GM18517 (cell line): Measurements from ENCODE around the gene GNB3.

Source experiments
- ATAC-seq: cut with Tn5 transposase; IDR thresholded peaks from one replicate; pipeline ENCODE4 v1.9.1; 2021; ENCODE audit warnings: mild to moderate bottlenecking, moderate library complexity; ENCODE audit not compliant: unreplicated experiment

The GNB3 gene

GRCh38 chr12:6823182-6824084 lies 17.3 kb upstream of the GNB3 start:
- no peak for ATAC-seq

DNA sequence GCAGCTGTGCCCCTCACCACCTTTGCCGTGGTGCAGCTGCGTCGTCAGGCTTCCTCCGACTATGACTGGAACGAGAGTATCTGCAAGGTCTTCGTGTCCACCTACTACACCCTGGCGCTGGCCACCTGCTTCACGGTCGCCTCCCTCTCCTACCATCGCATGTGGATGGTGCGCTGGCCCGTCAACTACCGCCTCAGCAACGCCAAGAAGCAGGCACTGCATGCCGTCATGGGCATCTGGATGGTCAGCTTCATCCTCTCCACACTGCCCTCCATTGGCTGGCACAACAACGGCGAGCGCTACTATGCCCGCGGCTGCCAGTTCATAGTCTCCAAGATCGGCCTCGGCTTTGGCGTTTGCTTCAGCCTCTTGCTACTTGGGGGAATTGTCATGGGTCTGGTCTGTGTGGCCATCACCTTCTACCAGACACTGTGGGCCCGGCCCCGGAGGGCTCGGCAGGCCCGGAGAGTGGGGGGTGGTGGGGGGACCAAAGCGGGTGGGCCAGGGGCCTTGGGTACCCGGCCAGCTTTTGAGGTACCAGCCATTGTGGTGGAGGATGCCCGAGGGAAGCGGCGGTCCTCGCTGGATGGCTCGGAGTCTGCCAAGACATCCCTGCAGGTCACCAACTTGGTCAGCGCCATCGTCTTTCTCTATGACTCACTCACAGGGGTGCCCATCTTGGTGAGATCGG lies 16.5 kb upstream of the GNB3 start:
- ATAC-seq = no peak

DNA sequence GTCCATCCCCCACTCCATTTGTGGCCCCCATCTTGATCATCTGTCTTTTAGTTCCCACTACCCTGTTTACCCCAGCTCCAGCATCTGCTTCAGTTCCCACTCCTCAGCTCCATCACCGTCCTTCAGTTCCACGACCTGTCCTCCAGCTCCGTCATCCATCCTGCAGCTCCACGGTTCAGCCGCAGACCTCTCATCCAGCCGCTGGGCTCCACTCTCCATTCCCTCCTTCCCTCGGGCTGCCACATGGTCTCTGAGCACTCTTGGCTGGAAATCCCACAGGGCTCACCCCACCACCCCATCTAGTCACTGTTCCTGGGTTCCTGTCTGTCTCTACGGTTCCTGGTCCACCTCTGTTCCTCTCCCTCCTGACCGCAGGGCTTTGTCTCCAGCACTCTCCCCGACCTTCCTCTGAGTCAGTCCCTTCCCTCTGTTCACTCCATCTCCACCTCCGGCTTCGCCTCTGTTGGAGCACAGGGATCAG lies 15.8 kb upstream of the GNB3 start:
- no peak for ATAC-seq

DNA sequence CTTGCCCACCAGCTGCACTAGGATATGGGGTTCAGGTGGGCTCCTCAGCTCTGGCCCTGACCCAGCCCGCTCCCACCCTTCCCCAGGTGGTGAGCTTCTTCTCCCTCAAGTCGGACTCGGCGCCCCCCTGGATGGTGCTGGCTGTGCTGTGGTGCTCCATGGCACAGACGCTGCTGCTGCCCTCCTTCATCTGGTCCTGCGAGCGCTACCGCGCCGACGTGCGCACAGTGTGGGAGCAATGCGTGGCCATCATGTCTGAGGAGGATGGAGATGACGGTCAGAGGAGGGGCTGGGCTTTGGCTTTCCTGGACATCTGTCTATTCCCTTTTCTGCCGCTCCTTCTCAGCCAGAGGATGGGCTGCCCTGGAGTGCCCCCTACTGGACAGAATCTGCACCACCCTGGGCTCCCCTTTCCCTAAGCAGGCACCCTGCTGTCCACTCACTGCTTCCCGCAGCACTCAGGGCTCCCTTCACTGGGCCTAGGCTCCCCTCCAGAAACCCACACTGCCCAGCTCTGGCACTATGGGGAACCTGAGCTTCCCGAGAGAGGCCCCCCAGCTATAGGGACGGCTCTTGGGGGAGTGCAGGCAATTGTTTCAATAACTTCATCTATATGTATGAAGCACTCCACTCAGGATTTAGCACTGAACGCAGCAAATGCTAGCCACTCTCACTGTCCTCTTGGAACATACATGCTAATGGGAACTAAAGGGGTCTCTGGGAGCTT lies 15.2 kb upstream of the GNB3 start:
- ATAC-seq = no peak

- no peak for ATAC-seq
These were observed 14.5 kb upstream of the GNB3 start for GRCh38 chr12:6826125-6826733.

DNA sequence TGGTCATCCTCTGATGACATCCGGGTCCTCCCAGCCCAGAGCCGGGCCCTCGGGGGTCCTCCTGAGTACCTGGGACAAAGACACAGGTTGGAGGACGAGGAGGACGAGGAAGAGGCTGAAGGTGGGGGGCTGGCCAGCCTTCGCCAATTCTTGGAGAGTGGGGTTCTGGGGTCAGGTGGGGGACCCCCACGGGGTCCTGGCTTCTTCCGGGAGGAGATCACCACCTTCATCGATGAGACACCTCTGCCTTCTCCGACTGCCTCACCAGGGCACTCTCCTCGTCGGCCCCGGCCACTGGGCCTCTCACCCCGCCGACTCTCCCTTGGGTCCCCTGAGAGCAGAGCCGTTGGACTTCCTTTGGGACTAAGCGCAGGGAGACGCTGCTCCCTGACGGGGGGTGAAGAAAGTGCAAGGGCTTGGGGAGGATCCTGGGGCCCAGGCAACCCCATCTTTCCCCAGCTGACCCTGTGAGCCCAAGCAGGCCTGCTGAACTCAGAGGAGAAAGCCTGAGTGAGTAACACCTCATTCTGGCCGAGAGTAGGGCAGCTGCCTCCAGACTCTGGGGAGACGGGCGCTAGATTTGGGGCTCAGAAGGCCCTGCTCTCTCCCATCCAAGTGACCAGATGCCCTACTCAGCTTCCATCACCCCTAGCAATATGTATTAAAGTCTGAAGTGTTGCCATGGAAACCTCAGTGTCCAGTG lies 13.8 kb upstream of the GNB3 start:
- no peak for ATAC-seq

DNA sequence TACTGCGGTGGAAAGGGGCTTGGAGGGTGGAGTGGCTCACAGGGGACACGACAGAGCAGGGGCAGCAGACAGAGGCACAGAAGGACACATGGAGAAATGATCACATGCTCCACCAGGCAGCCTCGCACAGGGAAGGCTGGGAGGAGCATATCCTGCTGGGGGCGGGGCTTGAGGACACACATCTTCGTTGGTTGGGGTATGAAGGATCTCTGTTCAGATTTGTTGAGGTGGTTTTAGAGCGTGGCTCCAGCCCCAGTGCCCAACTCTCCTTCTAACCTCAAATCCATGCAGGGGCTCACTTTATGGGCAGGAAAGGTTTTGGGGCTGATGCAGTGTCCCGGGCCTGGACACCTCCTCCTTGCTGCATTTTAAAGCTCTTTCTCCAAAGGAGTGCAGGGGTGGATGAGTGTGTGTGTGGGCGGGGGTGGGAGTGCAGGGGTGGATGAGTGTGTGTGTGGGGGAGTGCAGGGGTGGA lies 13.3 kb upstream of the GNB3 start:
- ATAC-seq = no peak

DNA sequence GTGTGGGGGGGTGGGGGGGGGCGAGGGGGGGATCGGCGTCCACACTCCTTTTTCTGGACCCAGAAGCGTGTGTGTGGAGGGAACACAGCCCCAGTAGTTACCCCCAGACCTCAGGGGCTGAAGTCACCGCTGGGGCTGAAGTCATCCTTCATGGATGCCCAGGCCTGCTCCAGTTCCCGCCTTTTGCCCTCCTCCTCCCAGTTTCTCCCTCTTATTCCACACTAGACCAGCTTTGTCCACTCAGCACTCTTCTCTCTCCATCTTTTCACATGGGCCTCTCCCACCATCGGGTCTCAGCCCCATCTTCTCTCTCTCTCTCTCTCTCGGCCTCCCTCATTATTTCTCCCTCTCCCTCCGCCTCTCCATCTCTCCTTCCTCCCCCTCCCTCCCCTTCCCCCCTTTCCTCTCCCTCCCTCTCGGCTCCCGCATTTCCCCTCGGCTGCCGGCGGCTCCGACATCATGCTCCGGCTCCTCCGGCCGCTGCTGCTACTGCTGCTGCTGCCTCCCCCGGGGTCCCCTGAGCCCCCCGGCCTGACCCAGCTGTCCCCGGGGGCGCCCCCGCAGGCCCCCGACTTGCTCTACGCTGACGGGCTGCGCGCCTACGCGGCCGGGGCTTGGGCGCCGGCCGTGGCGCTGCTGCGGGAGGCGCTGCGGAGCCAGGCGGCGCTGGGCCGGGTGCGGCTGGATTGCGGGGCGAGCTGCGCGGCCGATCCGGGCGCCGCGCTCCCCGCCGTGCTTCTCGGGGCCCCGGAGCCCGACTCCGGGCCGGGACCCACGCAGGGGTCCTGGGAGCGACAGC lies 12.5 kb upstream of the GNB3 start, which contains the start of gene P3H3:
P3H3 (plus strand) TSS at position 426 of the 799 bp plus-strand sequence; CDS start at position 460, 34 bp downstream.
- no peak for ATAC-seq

- ATAC-seq = no peak
These were observed 11.8 kb upstream of the GNB3 start for GRCh38 chr12:6828781-6829535.

DNA sequence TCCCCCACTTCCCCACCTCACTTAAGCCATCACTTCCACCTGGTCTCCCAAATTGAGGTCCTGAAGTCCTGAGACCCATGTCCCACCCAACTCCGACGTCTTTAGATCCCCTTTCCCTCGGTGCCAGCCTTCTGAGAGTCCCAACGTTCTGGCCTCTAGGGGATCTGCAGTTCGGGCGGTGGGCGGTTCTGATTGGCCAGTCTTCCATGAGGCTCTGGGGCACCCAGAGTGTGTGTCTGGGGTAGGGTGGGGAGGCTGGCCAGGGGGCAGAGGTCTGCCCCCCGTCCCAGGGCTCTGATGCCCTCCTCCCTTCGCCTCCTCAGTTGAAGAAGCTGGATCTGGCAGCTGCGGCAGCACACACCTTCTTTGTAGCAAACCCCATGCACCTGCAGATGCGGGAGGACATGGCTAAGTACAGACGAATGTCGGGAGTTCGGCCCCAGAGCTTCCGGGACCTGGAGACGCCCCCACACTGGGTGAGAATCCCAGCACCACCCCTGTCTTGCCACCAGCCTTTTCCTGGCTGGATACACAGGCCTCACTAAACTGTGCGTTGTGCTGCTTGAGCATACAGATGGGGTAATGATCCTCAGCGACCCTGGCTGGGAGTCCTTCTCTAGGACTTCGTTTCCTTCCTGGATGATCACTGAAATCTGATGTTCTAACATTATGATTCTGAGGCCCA lies 11.0 kb upstream of the GNB3 start:
- ATAC-seq = no peak

DNA sequence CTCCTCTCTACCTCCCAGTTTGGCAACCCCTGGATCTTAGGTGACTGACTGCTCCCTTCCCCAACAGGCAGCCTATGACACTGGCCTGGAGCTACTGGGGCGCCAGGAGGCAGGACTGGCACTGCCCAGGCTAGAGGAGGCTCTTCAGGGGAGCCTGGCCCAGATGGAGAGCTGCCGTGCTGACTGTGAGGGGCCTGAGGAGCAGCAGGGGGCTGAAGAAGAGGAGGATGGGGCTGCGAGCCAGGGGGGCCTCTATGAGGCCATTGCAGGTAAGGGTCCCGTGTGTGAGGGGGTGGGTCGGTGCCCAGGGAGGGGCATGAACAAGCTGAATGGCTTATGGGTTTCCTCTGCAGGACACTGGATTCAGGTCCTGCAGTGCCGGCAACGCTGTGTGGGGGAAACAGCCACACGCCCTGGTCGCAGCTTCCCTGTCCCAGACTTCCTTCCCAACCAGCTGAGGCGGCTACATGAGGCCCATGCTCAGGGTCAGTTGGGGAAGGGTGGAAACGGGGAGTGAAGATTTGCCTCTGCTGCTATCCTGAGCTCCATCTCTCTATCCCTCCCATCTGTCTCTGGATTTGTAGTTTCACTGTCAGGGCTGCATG lies 10.3 kb upstream of the GNB3 start:
- ATAC-seq = no peak

DNA sequence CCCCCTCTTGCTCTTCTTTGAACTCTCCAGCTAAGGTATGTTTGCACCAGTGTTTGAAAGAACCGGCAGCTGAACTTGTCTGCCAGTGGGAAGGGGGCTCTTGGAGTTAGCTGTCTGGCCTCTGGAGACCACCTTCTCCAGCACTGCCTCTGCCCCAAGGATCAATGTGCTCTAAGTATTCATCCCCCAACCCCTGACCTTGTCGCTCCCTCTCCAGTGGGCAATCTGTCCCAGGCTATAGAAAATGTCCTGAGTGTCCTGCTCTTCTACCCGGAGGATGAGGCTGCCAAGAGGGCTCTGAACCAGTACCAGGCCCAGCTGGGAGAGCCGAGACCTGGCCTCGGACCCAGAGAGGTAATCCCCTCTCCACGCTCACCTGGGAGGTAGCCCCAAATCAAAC lies 9.7 kb upstream of the GNB3 start:
- no peak for ATAC-seq

DNA sequence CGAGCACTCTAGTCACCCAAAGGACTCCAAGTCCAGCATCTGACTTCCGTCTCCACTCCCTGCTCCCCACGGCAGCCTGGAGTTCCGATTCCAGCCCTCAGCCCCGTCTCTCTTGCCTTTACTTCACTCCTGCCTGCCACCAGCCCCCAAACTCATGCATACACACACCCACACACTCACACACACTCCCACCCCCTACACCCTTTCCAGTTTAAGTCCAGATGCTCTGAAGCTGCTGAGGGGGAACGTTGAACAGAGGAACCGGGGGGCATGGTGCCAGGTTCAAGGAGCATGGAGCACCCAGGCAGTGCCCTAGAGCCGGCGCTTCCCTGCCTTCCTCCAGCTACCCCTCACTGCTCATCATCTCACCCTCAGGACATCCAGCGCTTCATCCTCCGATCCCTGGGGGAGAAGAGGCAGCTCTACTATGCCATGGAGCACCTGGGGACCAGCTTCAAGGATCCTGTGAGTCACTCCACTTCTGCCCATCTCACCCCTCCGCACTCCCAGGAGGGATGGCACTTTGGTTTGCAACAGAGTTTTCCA lies 9.2 kb upstream of the GNB3 start:
- ATAC-seq = no peak

GRCh38 chr12:6832125-6832524 lies 8.6 kb upstream of the GNB3 start:
- no peak for ATAC-seq

GRCh38 chr12:6833189-6833890 lies 7.4 kb upstream of the GNB3 start:
- no peak for ATAC-seq

DNA sequence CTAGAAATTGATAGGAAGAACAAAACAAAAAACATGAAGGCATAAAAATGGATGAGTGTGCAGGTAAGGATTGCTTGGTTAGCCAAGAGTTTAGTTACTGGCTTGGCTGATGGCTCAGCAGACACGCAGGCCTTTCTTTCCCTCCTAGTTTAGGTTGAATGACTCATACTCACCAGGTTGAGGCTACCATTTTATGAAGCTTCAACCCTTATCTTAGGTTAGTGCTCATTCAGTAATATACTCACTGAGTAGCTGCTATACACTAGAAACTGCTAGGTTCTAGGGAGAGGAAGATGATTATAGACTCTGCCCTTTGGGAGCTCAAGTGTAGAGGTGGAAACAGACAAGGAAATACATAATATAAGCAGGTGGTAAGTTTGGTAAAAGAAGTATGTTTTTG lies 6.5 kb upstream of the GNB3 start:
- ATAC-seq = no peak

- ATAC-seq = no peak
These were observed 5.9 kb upstream of the GNB3 start for GRCh38 chr12:6834873-6835272.
